Stimulated activated CD8-positive, alpha-beta memory T cell treated with anti-CD3 and anti-CD28 coated beads, Interleukin-7, amount 100 ng/mL, for 24 hours (primary cell): ENCODE data around the gene HPS5.

Source experiments
- DNase-seq: peaks from one replicate; pipeline ENCODE4 v3.0.0-alpha.2; 2020; ENCODE audit warnings: low read depth

Gene HPS5

DNA sequence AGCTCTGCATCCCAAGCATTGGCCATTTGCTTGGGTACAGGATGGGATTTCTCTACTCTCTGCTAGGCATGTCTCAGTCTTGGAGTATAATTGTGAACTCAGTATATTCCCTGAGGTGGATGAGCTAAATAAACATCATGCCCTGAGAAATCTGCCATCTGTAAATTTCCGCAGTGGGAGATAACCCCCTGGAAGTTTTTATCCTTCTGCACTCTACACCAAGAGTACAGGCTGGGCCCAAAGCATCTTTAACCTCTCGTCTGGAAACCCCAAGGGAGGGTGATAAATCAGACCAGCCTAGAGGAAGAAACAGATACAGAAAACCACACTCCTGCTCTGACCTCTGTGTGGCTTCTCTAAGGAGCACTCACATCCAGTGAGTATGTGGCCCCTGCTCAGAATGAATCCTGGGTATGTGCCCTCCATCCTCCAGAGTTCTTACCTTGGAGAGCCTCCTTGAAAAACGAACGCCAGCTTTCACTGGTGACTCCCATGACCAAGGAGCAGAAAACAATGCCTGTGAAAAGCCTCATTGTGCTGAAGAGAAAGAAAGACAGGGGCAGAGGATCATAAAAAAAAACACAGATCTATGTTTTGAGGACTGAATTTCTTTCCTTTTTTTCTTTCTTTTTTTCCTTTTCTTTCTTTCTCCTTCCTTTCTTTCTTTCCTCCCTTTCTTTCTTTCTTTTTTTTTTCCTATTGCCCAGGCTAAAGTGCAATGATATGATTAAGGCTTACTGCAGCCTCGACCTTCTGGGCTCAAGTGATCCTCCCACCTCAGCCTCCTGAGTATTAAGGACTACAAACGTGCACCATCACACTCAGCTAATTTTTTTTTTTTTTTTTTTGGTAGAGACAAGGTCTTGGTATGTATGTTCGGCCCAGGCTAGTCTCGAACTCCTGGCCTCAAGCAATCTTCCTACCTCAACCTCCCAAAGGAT lies 86.3 kb downstream of the HPS5 start:
- no peak for DNase-seq

- DNase-seq, result no peak
Observed at GRCh38 chr11:18233912-18234311, 88.0 kb downstream of the HPS5 start.

GRCh38 chr11:18230859-18231258 lies 91.1 kb downstream of the HPS5 start:
- DNase-seq, result no peak

DNA sequence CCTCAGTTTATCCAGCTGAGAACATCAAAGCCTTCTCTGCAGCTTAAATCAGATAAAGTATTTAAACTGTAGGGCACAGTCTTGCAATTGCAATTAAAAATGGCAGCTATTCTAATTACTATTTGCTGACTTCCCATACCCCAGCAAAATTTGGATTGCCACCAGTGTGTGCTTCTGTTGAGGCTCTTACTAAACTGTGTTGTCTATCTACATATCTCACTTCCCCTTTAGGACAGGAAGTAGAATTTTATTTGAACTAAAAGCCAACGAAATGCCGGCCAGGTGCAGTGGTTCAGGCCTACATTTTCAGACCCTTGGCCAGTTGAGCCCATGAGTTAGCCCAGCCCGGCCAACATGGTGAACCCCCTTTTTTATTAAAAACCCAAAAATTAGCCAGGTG lies 92.4 kb downstream of the HPS5 start:
- DNase-seq, result no peak
